Mesothelial cell of epicardium (in vitro differentiated cells): Measurements from ENCODE around the gene OR13G1. TPM values are rescaled to one million over a fixed set of nuclear protein-coding genes. Genes with fewer than 3 reads are reported as not detected.

ENCODE experiments used
- DNase-seq, 2 experiments: peaks; one replicate each; pipeline ENCODE4 v3.0.0; 2021; ENCODE audit warnings: low spot score in 2 of 2; ENCODE audit not compliant: unreplicated experiment in 2 of 2
- H3K27ac Mint-ChIP-seq: 2 replicates; pipeline ENCODE4 v1.8.0; 2021; ENCODE audit warnings: mixed read lengths
- H3K27me3 Mint-ChIP-seq: 2 replicates; pipeline ENCODE4 v1.8.0; 2021; ENCODE audit warnings: low read depth, mixed read lengths
- H3K36me3 Mint-ChIP-seq: 2 replicates; pipeline ENCODE4 v1.8.0; 2021; ENCODE audit warnings: mixed read lengths
- H3K4me1 Mint-ChIP-seq: 2 replicates; pipeline ENCODE4 v1.8.0; 2021; ENCODE audit warnings: mixed read lengths
- H3K4me3 Mint-ChIP-seq: 2 replicates; pipeline ENCODE4 v1.8.0; 2021; ENCODE audit warnings: mild to moderate bottlenecking, moderate library complexity, mixed read lengths
- H3K9me3 Mint-ChIP-seq: 2 replicates; pipeline ENCODE4 v1.8.0; 2021; ENCODE audit warnings: mixed read lengths
- total RNA-seq: library from RNA; stranded (reverse); gene quantifications from 3 replicates; pipeline ENCODE4 v1.2.1, GENCODE V29; 2021
- TF ChIP-seq, protein P1 (sequence below): fragments of 200-600 bp; sonication (generic); IDR thresholded peaks from one replicate; pipeline ENCODE4 v1.5.0; 2021; ENCODE audit warnings: antibody characterized with exemption; ENCODE audit not compliant: unreplicated experiment

OR13G1 gene
- total RNA-seq, 1 donor from 2014 or later: not detected

DNA sequence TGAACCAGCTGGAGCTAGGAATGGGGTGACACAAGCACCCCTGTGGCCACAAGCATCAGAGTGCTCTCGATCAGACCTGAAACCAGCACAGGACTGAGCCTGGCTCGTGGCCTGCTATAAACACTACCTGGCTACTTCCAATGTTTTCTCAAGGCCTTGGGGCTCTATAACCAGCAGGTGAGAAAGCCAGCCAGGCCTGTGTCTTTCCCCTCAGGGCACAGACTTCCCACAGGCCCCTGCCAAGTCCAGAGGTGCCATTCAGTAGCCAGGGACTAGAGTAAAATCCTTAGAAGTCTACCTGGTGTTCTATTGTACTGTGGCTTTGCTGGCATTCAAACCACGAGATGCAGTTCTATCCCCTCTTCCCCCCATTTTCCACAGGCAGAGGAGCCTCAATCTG is 51.6 kb downstream of the OR13G1 start:
- no peaks in the 10 kb centered on the region for H3K4me1 Mint-ChIP-seq
- H3K36me3 Mint-ChIP-seq: no peaks in the 10 kb centered on the region
- TF ChIP-seq, protein P1, sequence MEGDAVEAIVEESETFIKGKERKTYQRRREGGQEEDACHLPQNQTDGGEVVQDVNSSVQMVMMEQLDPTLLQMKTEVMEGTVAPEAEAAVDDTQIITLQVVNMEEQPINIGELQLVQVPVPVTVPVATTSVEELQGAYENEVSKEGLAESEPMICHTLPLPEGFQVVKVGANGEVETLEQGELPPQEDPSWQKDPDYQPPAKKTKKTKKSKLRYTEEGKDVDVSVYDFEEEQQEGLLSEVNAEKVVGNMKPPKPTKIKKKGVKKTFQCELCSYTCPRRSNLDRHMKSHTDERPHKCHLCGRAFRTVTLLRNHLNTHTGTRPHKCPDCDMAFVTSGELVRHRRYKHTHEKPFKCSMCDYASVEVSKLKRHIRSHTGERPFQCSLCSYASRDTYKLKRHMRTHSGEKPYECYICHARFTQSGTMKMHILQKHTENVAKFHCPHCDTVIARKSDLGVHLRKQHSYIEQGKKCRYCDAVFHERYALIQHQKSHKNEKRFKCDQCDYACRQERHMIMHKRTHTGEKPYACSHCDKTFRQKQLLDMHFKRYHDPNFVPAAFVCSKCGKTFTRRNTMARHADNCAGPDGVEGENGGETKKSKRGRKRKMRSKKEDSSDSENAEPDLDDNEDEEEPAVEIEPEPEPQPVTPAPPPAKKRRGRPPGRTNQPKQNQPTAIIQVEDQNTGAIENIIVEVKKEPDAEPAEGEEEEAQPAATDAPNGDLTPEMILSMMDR: no peak

More for the DNA sequence above, 51.6 kb downstream of the OR13G1 start:
- H3K4me3 Mint-ChIP-seq: no peak overlapping the region
- no peak for DNase-seq
- H3K27ac Mint-ChIP-seq: no peak overlapping the region
- no peaks in the 10 kb centered on the region for H3K27me3 Mint-ChIP-seq
- peaks cover 22% of the 10 kb centered on the region for H3K9me3 Mint-ChIP-seq

Other genes with a start within 250 kb of the OR13G1 start
- gene OR2B11, start 221.6 kb downstream of the OR13G1 start, total RNA-seq: not detected in 3 replicates
- gene OR2C3, start 143.3 kb downstream of the OR13G1 start, total RNA-seq: not detected in 3 replicates
- gene GCSAML, start 130.6 kb downstream of the OR13G1 start, total RNA-seq: not detected in 3 replicates
- not detected in 3 replicates for gene OR2G2, start 91.4 kb downstream of the OR13G1 start, total RNA-seq
- gene OR2G3, start 74.2 kb downstream of the OR13G1 start, total RNA-seq: not detected in 3 replicates
- gene OR6F1, start 36.9 kb upstream of the OR13G1 start, total RNA-seq: not detected in 3 replicates
- not detected in 3 replicates for gene OR14K1, start 58.9 kb upstream of the OR13G1 start, total RNA-seq
- gene OR14A2, start 68.4 kb upstream of the OR13G1 start, total RNA-seq: not detected in 3 replicates
- gene OR1C1, start 80.8 kb upstream of the OR13G1 start, total RNA-seq: not detected in 3 replicates
- not detected in 3 replicates for gene OR14A16, start 144.4 kb upstream of the OR13G1 start, total RNA-seq
- not detected in 3 replicates for gene OR11L1, start 162.2 kb upstream of the OR13G1 start, total RNA-seq
- 0.91 to 1.2 TPM (median 1.1 TPM) in 3 replicates for gene TRIM58, start 177.4 kb upstream of the OR13G1 start, total RNA-seq
- 0.32 to 0.63 TPM (median 0.55 TPM) in 3 replicates for gene OR2W3, start 215.8 kb upstream of the OR13G1 start, total RNA-seq
- gene OR2T8, start 240.5 kb upstream of the OR13G1 start, total RNA-seq: not detected in 3 replicates
- 0.13 TPM in 1 of 3 replicates, not detected in the others for gene OR2AJ1, start 245.2 kb upstream of the OR13G1 start, total RNA-seq